ENCODE measurements around the gene GREB1. TPM values are rescaled to one million over a fixed set of nuclear protein-coding genes. Genes with fewer than 3 reads are reported as not detected.

GREB1 gene
- polyA plus RNA-seq, 1 of the 3 experiments (the other 2 are of a cell fraction) = 2.9 TPM

- Histone ChIP-seq H3K27me3 (ENCODE audit: insufficient read depth) (peaks cover 9% of the 10 kb centered on the region; the same call in 1 of the 2 replicates), H3F3A (replicated peaks; ENCODE audit: insufficient read depth) (no peaks in the 10 kb centered on the region), H3K4me1 (ENCODE audit: control insufficient read depth in 1 of 2, insufficient read depth in 2 of 2, low read depth in 1 of 2, low read length in 1 of 2) (peaks cover 0 to 26% of the 10 kb centered on the region in 2 experiments; a peak in 2 of 4 replicates), H4K20me1 (ENCODE audit: insufficient read depth) (no peaks in the 10 kb centered on the region), H3K36me3 (replicated peaks in 1 of 2; ENCODE audit: control insufficient read depth in 1 of 2, insufficient read depth in 2 of 2, low read length in 1 of 2) (no peaks in the 10 kb centered on the region), H3K27ac (ENCODE audit: low read depth in 2 of 2, low read length in 1 of 2) (no peak overlapping the region), H3K9ac (no peak overlapping the region), H3K4me3 (ENCODE audit: low read depth in 2 of 2, low read length in 1 of 2) (no peak overlapping the region), H3K4me2 (no peak overlapping the region), H2AFZ (ENCODE audit: low read depth) (no peak overlapping the region), H3K9me3 (no peaks in the 10 kb centered on the region), H3K79me2 (ENCODE audit: insufficient read depth) (no peaks in the 10 kb centered on the region), H3K9me2 (no peaks in the 10 kb centered on the region)
- POLR2A ChIA-PET = no interaction called here
- DNase-seq = no peak
- WGBS (ENCODE audit: low lambda C conversion rate) = 58% methylated on average over 4 of the region's 4 CpGs
- TF ChIP-seq FOXM1 (IDR thresholded peaks at IDR 0.05; ENCODE audit: low read depth) (no peak), RAD21 (IDR thresholded peaks at IDR 0.05; ENCODE audit: low read length) (no peak), JUND (IDR thresholded peaks at IDR 0.05) (no peak), CHD2 (IDR thresholded peaks at IDR 0.05; ENCODE audit: low read length, partially characterized antibody) (no peak), GATA2 (CRISPR knock-in tag; IDR thresholded peaks at IDR 0.05) (no peak), RCOR1 (IDR thresholded peaks at IDR 0.05; ENCODE audit: low read length) (no peak), FOSL2 (IDR thresholded peaks at IDR 0.05; ENCODE audit: borderline replicate concordance, low read depth) (no peak), POLR2AphosphoS5 (IDR thresholded peaks at IDR 0.05; ENCODE audit: low read depth, low read length) (no peak), EZH2phosphoT487 (IDR thresholded peaks at IDR 0.05; ENCODE audit: borderline replicate concordance, low read depth) (no peak), TCF12 (IDR thresholded peaks at IDR 0.05) (no peak), RFX5 (IDR thresholded peaks at IDR 0.05; ENCODE audit: low read length) (no peak)
- TF ChIP-seq, protein P1, sequence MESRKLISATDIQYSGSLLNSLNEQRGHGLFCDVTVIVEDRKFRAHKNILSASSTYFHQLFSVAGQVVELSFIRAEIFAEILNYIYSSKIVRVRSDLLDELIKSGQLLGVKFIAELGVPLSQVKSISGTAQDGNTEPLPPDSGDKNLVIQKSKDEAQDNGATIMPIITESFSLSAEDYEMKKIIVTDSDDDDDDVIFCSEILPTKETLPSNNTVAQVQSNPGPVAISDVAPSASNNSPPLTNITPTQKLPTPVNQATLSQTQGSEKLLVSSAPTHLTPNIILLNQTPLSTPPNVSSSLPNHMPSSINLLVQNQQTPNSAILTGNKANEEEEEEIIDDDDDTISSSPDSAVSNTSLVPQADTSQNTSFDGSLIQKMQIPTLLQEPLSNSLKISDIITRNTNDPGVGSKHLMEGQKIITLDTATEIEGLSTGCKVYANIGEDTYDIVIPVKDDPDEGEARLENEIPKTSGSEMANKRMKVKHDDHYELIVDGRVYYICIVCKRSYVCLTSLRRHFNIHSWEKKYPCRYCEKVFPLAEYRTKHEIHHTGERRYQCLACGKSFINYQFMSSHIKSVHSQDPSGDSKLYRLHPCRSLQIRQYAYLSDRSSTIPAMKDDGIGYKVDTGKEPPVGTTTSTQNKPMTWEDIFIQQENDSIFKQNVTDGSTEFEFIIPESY (IDR thresholded peaks at IDR 0.05; ENCODE audit: borderline replicate concordance, low read depth) = no peak
- TF ChIP-seq, protein P2, sequence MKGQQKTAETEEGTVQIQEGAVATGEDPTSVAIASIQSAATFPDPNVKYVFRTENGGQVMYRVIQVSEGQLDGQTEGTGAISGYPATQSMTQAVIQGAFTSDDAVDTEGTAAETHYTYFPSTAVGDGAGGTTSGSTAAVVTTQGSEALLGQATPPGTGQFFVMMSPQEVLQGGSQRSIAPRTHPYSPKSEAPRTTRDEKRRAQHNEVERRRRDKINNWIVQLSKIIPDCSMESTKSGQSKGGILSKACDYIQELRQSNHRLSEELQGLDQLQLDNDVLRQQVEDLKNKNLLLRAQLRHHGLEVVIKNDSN (IDR thresholded peaks at IDR 0.05; ENCODE audit: borderline replicate concordance, low read depth) = no peak
- TF ChIP-seq, protein P3, sequence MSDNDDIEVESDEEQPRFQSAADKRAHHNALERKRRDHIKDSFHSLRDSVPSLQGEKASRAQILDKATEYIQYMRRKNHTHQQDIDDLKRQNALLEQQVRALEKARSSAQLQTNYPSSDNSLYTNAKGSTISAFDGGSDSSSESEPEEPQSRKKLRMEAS (IDR thresholded peaks at IDR 0.05; ENCODE audit: low read depth) = no peak
- CTCF ChIA-PET = interaction anchor here (0.6 to 31.9 kb wide), 12 partner anchors 9 to 1323 kb away, joined by 3 to 886 read pairs (median 10); partner anchors contain the start of gene LPIN1
Observed at GRCh38 chr2:11683966-11684365, 150.1 kb downstream of the GREB1 start.

DNA sequence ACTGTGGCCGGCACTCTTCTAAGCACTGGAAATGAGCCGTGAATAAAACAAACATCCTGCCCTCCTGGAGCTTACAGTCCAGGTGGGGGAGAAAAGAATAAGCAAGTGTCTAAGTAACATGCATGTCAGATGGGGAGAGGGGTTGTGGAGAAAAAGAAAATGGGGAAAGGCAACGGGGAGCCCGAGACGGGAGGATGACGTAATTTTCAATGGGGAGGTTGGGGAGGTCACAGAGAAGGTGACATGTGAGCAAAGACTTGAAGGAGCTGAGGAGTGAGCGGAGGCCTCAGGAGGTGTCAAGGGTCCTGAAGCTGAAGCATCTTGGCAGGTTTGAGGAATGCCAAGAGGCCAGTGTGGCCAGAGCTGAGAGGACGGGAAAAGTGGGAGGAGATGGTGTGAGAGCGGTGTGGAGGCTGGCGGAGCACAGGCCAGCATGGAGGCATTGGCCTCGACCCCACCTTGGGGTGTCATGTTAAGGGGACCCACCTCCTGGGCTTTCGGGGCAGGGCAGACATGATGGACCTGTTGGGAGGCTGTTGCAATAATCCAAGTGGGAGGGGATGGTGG lies 151.1 kb downstream of the GREB1 start:
- 78% methylated on average over 12 of the region's 12 CpGs for WGBS (ENCODE audit: low lambda C conversion rate)
- no peak overlapping the region for H2AFZ ChIP-seq (ENCODE audit: low read depth)
- no peak overlapping the region for H3K9ac ChIP-seq
- H3K9me3 ChIP-seq = no peaks in the 10 kb centered on the region
- H3F3A ChIP-seq (replicated peaks; ENCODE audit: insufficient read depth) = no peaks in the 10 kb centered on the region
- H3K27ac ChIP-seq (ENCODE audit: low read depth in 2 of 2, low read length in 1 of 2) = no peak overlapping the region
- H4K20me1 ChIP-seq (ENCODE audit: insufficient read depth) = no peaks in the 10 kb centered on the region
- no peak overlapping the region for H3K4me2 ChIP-seq
- ChIA-PET POLR2A (no interaction called here), CTCF (interaction anchor here (1.1 to 31.9 kb wide), 6 partner anchors 8 to 1322 kb away, joined by 3 to 886 read pairs (median 87); partner anchors contain the start of gene LPIN1)
- no peak for DNase-seq
- no peaks in the 10 kb centered on the region for H3K9me2 ChIP-seq
- peaks cover 0 to 20% of the 10 kb centered on the region in 2 experiments; a peak in 2 of 4 replicates for H3K4me1 ChIP-seq (ENCODE audit: control insufficient read depth in 1 of 2, insufficient read depth in 2 of 2, low read depth in 1 of 2, low read length in 1 of 2)
- no peaks in the 10 kb centered on the region for H3K79me2 ChIP-seq (ENCODE audit: insufficient read depth)
- peaks cover 9% of the 10 kb centered on the region; the same call in 1 of the 2 replicates for H3K27me3 ChIP-seq (ENCODE audit: insufficient read depth)
- H3K4me3 ChIP-seq (ENCODE audit: low read depth in 2 of 2, low read length in 1 of 2) = no peak overlapping the region
- no peaks in the 10 kb centered on the region for H3K36me3 ChIP-seq (replicated peaks in 1 of 2; ENCODE audit: control insufficient read depth in 1 of 2, insufficient read depth in 2 of 2, low read length in 1 of 2)
- TF ChIP-seq, protein P4, sequence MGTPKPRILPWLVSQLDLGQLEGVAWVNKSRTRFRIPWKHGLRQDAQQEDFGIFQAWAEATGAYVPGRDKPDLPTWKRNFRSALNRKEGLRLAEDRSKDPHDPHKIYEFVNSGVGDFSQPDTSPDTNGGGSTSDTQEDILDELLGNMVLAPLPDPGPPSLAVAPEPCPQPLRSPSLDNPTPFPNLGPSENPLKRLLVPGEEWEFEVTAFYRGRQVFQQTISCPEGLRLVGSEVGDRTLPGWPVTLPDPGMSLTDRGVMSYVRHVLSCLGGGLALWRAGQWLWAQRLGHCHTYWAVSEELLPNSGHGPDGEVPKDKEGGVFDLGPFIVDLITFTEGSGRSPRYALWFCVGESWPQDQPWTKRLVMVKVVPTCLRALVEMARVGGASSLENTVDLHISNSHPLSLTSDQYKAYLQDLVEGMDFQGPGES (IDR thresholded peaks at IDR 0.05; ENCODE audit: low read depth, low read length) = no peak
- no peak for TF ChIP-seq SMC3 (IDR thresholded peaks at IDR 0.05; ENCODE audit: low read depth, low read length)
- no peak for TF ChIP-seq RFX5 (IDR thresholded peaks at IDR 0.05; ENCODE audit: low read length)
- no peak for TF ChIP-seq MXI1 (IDR thresholded peaks at IDR 0.05; ENCODE audit: low read depth, low read length)
- no peak for TF ChIP-seq FOXM1 (IDR thresholded peaks at IDR 0.05; ENCODE audit: low read depth)
- TF ChIP-seq SIN3A (IDR thresholded peaks at IDR 0.05; ENCODE audit: borderline replicate concordance, low read depth, low read length) = no peak
- no peak for TF ChIP-seq NRF1 (IDR thresholded peaks at IDR 0.05; ENCODE audit: low read depth, low read length)
- no peak for TF ChIP-seq GATA2 (CRISPR knock-in tag; IDR thresholded peaks at IDR 0.05)
- no peak for TF ChIP-seq CTCF (IDR thresholded peaks at IDR 0.05)
- no peak for TF ChIP-seq FOXJ3 (CRISPR knock-in tag; IDR thresholded peaks at IDR 0.05)
- no peak for TF ChIP-seq RXRA (IDR thresholded peaks at IDR 0.05; ENCODE audit: borderline replicate concordance, low read depth)
